Endothelial cell of umbilical vein (primary cell): ENCODE results near the gene GEMIN4. TPM values are rescaled to one million over a fixed set of nuclear protein-coding genes. Genes with fewer than 3 reads are reported as not detected.

ENCODE experiments used
- BruUV-seq: library from RNA; stranded (reverse); fragments of 400-500 nt; replicated peaks from 2 replicates; lab custom pipeline; 2021; lab: Mats Ljungman, UMichigan
- CTCF ChIA-PET: fragments of 300-600, 350-600 bp; sonication (Branson Sonifier 250); formaldehyde crosslinking; loops from one replicate; lab custom pipeline; 2021; ENCODE audit warnings: antibody characterized with exemption, inconsistent platforms; lab: Charles Lee
- POLR2A ChIA-PET: fragments of 300-600, 350-600 bp; sonication (Branson Sonifier 250); formaldehyde crosslinking; loops from one replicate; lab custom pipeline; 2021; ENCODE audit warnings: antibody characterized with exemption, inconsistent platforms; lab: Charles Lee
- DNase-seq: peaks from one replicate; pipeline ENCODE4 v3.0.0-alpha.2; 2011; ENCODE audit warnings: low read depth, low spot score
- FAIRE-seq: peaks from 2 replicates; lab custom pipeline; 2011; peaks lifted over from hg19 to GRCh38; lab: Jason Lieb, UNC
- H2AFZ ChIP-seq: 2 replicates; pipeline ENCODE4 v1.6.0; 2012; ENCODE audit warnings: low read depth, low read length, control low read depth, inconsistent platforms
- H3K27ac ChIP-seq: 2 replicates; pipeline ENCODE4 v1.5.1; 2011; ENCODE audit warnings: low read depth, mild to moderate bottlenecking, control low read depth, low read length, moderate library complexity; ENCODE audit not compliant: insufficient read depth
- H3K27me3 ChIP-seq, 2 experiments: 2 replicates each; pipeline versions ENCODE4 v1.6.0 to v1.6.1; 2011; ENCODE audit warnings: low read length in 2 of 2, mixed read lengths in 1 of 2; ENCODE audit not compliant: control insufficient read depth in 2 of 2, insufficient read depth in 2 of 2
- H3K36me3 ChIP-seq, 2 experiments: 2 replicates in 1 of 2; 3 replicates in 1 of 2; pipeline ENCODE4 v1.5.1; 2011; ENCODE audit warnings: low read length in 2 of 2, mild to moderate bottlenecking in 1 of 2, moderate library complexity in 1 of 2; ENCODE audit not compliant: control insufficient read depth in 2 of 2, insufficient read depth in 2 of 2; ENCODE audit errors: extremely low read depth in 1 of 2
- H3K4me1 ChIP-seq: 3 replicates; pipeline ENCODE4 v1.5.1; 2011; ENCODE audit warnings: mild to moderate bottlenecking, low read length; ENCODE audit not compliant: control insufficient read depth, insufficient read depth; ENCODE audit errors: extremely low read depth
- H3K4me2 ChIP-seq: 2 replicates; pipeline ENCODE4 v1.6.1; 2011; ENCODE audit warnings: low read length, control low read depth, mixed read lengths; ENCODE audit not compliant: insufficient read depth
- H3K4me3 ChIP-seq, 3 experiments: fragments of 200-600 bp in 1 of 3; sonication (generic), shearing (Covaris generic) in 1 of 3; replicated peaks in 1 of 3; 2 replicates each; pipeline ENCODE4 v1.5.1; 2011 to 2016; ENCODE audit warnings: control low read depth in 3 of 3, low read length in 3 of 3, mild to moderate bottlenecking in 2 of 3, inconsistent platforms in 1 of 3, low read depth in 1 of 3, moderate library complexity in 1 of 3; ENCODE audit not compliant: insufficient read depth in 1 of 3
- H3K79me2 ChIP-seq: 2 replicates; pipeline ENCODE4 v1.6.0; 2012; ENCODE audit warnings: low read length, inconsistent platforms; ENCODE audit not compliant: control insufficient read depth, insufficient read depth
- H3K9ac ChIP-seq: replicated peaks from 2 replicates; pipeline ENCODE3; 2011; ENCODE audit warnings: low read length, control low read depth; ENCODE audit not compliant: insufficient read depth; ENCODE audit errors: extremely low read depth
- H3K9me1 ChIP-seq: replicated peaks from 3 replicates; pipeline ENCODE4 v1.6.0; 2011; ENCODE audit warnings: mild to moderate bottlenecking, low read length; ENCODE audit not compliant: control insufficient read depth, insufficient read depth; ENCODE audit errors: extremely low read depth
- H3K9me3 ChIP-seq: replicated peaks from 2 replicates; pipeline ENCODE4 v1.5.1; 2012; ENCODE audit warnings: low read length, inconsistent platforms; ENCODE audit not compliant: control insufficient read depth, insufficient read depth
- H4K20me1 ChIP-seq: replicated peaks from 2 replicates; pipeline ENCODE3; 2011; ENCODE audit warnings: mild to moderate bottlenecking, low read length; ENCODE audit not compliant: control insufficient read depth, insufficient read depth; ENCODE audit errors: extremely low read depth
- EZH2 ChIP-seq: IDR thresholded peaks from 2 replicates; pipeline ENCODE4 v1.6.1; 2012; ENCODE audit warnings: borderline replicate concordance, low read depth, mild to moderate bottlenecking, moderate library complexity, low read length, inconsistent platforms; ENCODE audit not compliant: severe bottlenecking
- FOS ChIP-seq: IDR thresholded peaks from 2 replicates; pipeline ENCODE4 v1.6.1; 2011; ENCODE audit warnings: mild to moderate bottlenecking, low read length, moderate library complexity, borderline replicate concordance; ENCODE audit not compliant: insufficient read depth
- GATA2 ChIP-seq: IDR thresholded peaks from 2 replicates; pipeline ENCODE4 v1.7.0; 2011; ENCODE audit warnings: low read depth, mild to moderate bottlenecking, moderate library complexity, mixed read lengths, low read length; ENCODE audit not compliant: insufficient read length, insufficient read depth
- JUN ChIP-seq: IDR thresholded peaks from 2 replicates; pipeline ENCODE4 v1.6.1; 2011; ENCODE audit warnings: borderline replicate concordance, low read depth; ENCODE audit not compliant: insufficient read length, insufficient read depth
- MAX ChIP-seq: IDR thresholded peaks from 2 replicates; pipeline ENCODE4 v1.6.1; 2011; ENCODE audit not compliant: insufficient read depth, insufficient read length
- MYC ChIP-seq: IDR thresholded peaks from one replicate; pipeline ENCODE4 v1.6.1; 2011; ENCODE audit warnings: mild to moderate bottlenecking, low read depth, low read length
- POLR2A ChIP-seq: IDR thresholded peaks from 2 replicates; pipeline ENCODE4 v1.6.1; 2012; ENCODE audit warnings: low read depth, mild to moderate bottlenecking, control low read depth, low read length
- POLR2AphosphoS5 ChIP-seq: IDR thresholded peaks from 2 replicates; pipeline ENCODE4 v1.6.1; 2012; ENCODE audit warnings: low read depth, mild to moderate bottlenecking, control low read depth, low read length, moderate library complexity; ENCODE audit not compliant: insufficient read depth
- dilution Hi-C: fragments of 300-500 bp; cut with MboI; formaldehyde crosslinking; loops from one replicate; pipeline ENCODE4 v1.15.0; 2019; ENCODE audit warnings: low sequenced_read_pairs; ENCODE audit not compliant: extremely low pct_ligation_motif_present
- intact Hi-C: fragments of 100-400 bp; cut with micrococcal nuclease; formaldehyde crosslinking; loops from one replicate; pipeline ENCODE4 v1.10.0; 2022
- polyA plus RNA-seq, 4 experiments: library from polyadenylated mRNA; depleted of rRNA in 3 of 4; stranded (reverse) in 3 of 4; unstranded in 1 of 4; fragments of >200 nt; gene quantifications; 2 replicates each; pipeline versions ENCODE4 v1.2.1 to v1.2.3, GENCODE V29; 2011 to 2012; ENCODE audit warnings: missing spikeins in 1 of 4
- total RNA-seq: library from RNA; stranded (reverse); gene quantifications from 2 replicates; pipeline ENCODE4 v1.2.3, GENCODE V29; 2021
- TF ChIP-seq, protein P1 (sequence below), 2 donors: IDR thresholded peaks; 1 replicate in 1 of 2; 2 replicates in 1 of 2; pipeline ENCODE4 v1.5.1; 2011; ENCODE audit warnings: low read length in 2 of 2, mild to moderate bottlenecking in 2 of 2, moderate library complexity in 2 of 2, control low read depth in 1 of 2, inconsistent platforms in 1 of 2, low read depth in 1 of 2; ENCODE audit not compliant: insufficient read depth in 1 of 2; ENCODE audit errors: extremely low read depth in 1 of 2

GEMIN4 gene
- total and polyA plus RNA-seq, 2 donors (not counting 3 experiments of a cell fraction or from before 2014, with no cell fraction given), result 23.5 to 29.9 TPM

GRCh38 chr17:798246-798645 is 46.2 kb upstream of the GEMIN4 start:
- ChIA-PET CTCF (interaction anchor here (1.4 to 15.3 kb wide), 2 partner anchors 167 to 181 kb away, joined by 3 to 341 read pairs; partner anchors contain the start of gene NXN), POLR2A (no interaction called here)
- DNase-seq (no peak), FAIRE-seq (no peak)
- dilution Hi-C loops, result loop anchor here (25.0 kb wide), 1 partner anchor 189 kb away; the partner anchor contains the start of genes NXN and TIMM22
- Histone ChIP-seq H3K9me1 (no peaks in the 10 kb centered on the region), H3K9ac (no peak overlapping the region), H3K36me3 (peaks cover 0 to 5% of the 10 kb centered on the region in 2 experiments), H2AFZ (no peak overlapping the region), H3K27me3 (no peaks in the 10 kb centered on the region), H3K4me1 (peaks cover 10% of the 10 kb centered on the region), H3K4me2 (no peak overlapping the region), H3K27ac (no peak overlapping the region), H3K4me3 (no peak overlapping the region), H3K9me3 (no peaks in the 10 kb centered on the region), H3K79me2 (no peaks in the 10 kb centered on the region), H4K20me1 (no peaks in the 10 kb centered on the region)
- BruUV-seq, result no TSS peak
- TF ChIP-seq GATA2 (no peak), POLR2AphosphoS5 (no peak), EZH2 (no peak), MAX (no peak), POLR2A (no peak), FOS (no peak), JUN (no peak), MYC (no peak)
- TF ChIP-seq, protein P1, sequence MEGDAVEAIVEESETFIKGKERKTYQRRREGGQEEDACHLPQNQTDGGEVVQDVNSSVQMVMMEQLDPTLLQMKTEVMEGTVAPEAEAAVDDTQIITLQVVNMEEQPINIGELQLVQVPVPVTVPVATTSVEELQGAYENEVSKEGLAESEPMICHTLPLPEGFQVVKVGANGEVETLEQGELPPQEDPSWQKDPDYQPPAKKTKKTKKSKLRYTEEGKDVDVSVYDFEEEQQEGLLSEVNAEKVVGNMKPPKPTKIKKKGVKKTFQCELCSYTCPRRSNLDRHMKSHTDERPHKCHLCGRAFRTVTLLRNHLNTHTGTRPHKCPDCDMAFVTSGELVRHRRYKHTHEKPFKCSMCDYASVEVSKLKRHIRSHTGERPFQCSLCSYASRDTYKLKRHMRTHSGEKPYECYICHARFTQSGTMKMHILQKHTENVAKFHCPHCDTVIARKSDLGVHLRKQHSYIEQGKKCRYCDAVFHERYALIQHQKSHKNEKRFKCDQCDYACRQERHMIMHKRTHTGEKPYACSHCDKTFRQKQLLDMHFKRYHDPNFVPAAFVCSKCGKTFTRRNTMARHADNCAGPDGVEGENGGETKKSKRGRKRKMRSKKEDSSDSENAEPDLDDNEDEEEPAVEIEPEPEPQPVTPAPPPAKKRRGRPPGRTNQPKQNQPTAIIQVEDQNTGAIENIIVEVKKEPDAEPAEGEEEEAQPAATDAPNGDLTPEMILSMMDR (IDR thresholded peaks at IDR 0.05; ENCODE audit: extremely low read depth in 1 of 2, insufficient read depth in 1 of 2, low read depth in 1 of 2, low read length in 2 of 2), result no peak
- intact Hi-C loops, result no loop called here
